HT1080 (cell line): Measurements from ENCODE around the gene CLIC3. TPM values are rescaled to one million over a fixed set of nuclear protein-coding genes. Genes with fewer than 3 reads are reported as not detected.
A peak's percentile ranks its signal among the peaks of the same experiment; 100 is the strongest.
"Not testable (repeated sequence)": the region's sequence is repeated elsewhere in the genome, so short reads cannot be mapped to it uniquely, and the experiment has no call there.

ENCODE experiments used
- DNase-seq: peaks from one replicate; pipeline ENCODE4 v3.0.0-alpha.2; 2015; ENCODE audit warnings: low read depth
- total RNA-seq: library from RNA; depleted of rRNA; stranded (reverse); fragments of >200 nt; shearing (Covaris generic); gene quantifications from 2 replicates; pipeline ENCODE4 v1.2.3, GENCODE V29; 2014

Gene CLIC3
- total RNA-seq, 1 experiment from 2014 or later, result 1.0 TPM

- DNase-seq, result not testable (repeated sequence)
Measured at GRCh38 chr9:137004285-137004684, 7.9 kb upstream of the CLIC3 start.

GRCh38 chr9:137002646-137003041 lies 6.3 kb upstream of the CLIC3 start:
- no peak for DNase-seq

- DNase-seq, result no peak
Measured at GRCh38 chr9:137001857-137002645, 5.7 kb upstream of the CLIC3 start.

GRCh38 chr9:137000177-137000930 lies 4.0 kb upstream of the CLIC3 start:
- peak; percentile 36 for DNase-seq

GRCh38 chr9:136997830-136998234 lies 1.5 kb upstream of the CLIC3 start:
- peak; percentile 60 for DNase-seq

- DNase-seq, result no peak
Measured at GRCh38 chr9:136997371-136997770, 1.0 kb upstream of the CLIC3 start.

GRCh38 chr9:136995772-136996311 lies 526 bp downstream of the CLIC3 start:
- peak; percentile 29 for DNase-seq

GRCh38 chr9:136995362-136995761 lies 1.0 kb downstream of the CLIC3 start:
- DNase-seq, result no peak

GRCh38 chr9:136994888-136995230 lies 1.5 kb downstream of the CLIC3 start:
- DNase-seq, result no peak

GRCh38 chr9:136994180-136994887 lies 2.0 kb downstream of the CLIC3 start:
- no peak for DNase-seq

- DNase-seq, result no peak
Measured at GRCh38 chr9:136992819-136993369, 3.5 kb downstream of the CLIC3 start.

GRCh38 chr9:136991993-136992818 lies 4.2 kb downstream of the CLIC3 start, which contains the start of gene PAXX:
Gene PAXX (plus strand): TSS chr9:136992422. CDS start chr9:136992444, 22 bp downstream.
- peak; percentile 54 for DNase-seq

GRCh38 chr9:136990242-136990911 lies 6.0 kb downstream of the CLIC3 start:
- no peak for DNase-seq

- no peak for DNase-seq
Measured at GRCh38 chr9:136988872-136989271, 7.5 kb downstream of the CLIC3 start.

- no peak for DNase-seq
Measured at GRCh38 chr9:136985853-136986252, 10.5 kb downstream of the CLIC3 start.

GRCh38 chr9:136985027-136985602 lies 11.3 kb downstream of the CLIC3 start:
- DNase-seq, result no peak

GRCh38 chr9:136984464-136985026 lies 11.8 kb downstream of the CLIC3 start:
- DNase-seq, result no peak

GRCh38 chr9:136983656-136984314 lies 12.6 kb downstream of the CLIC3 start:
- no peak for DNase-seq

- DNase-seq, result no peak
Measured at GRCh38 chr9:136983167-136983566, 13.2 kb downstream of the CLIC3 start.
